ENCODE measurements around the gene THSD4.

The THSD4 gene

GRCh38 chr15:71821547-71822129, 706.4 kb downstream of the THSD4 start:
- H3K27ac Mint-ChIP-seq: no peak overlapping the region

GRCh38 chr15:71822890-71823630, 707.8 kb downstream of the THSD4 start:
- Mint-ChIP-seq H3K9me3 (peaks cover 63% of the 10 kb centered on the region), H3K36me3 (ENCODE audit: low read depth) (peaks cover 65% of the 10 kb centered on the region)

More at GRCh38 chr15:71821547-71822129, 706.4 kb downstream of the THSD4 start:
- Mint-ChIP-seq H3K36me3 (ENCODE audit: low read depth) (peaks cover 51% of the 10 kb centered on the region), H3K27me3 (no peaks in the 10 kb centered on the region), H3K4me1 (no peaks in the 10 kb centered on the region), H3K9me3 (peaks cover 63% of the 10 kb centered on the region), H3K4me3 (no peak overlapping the region)
- DNase-seq (no peak), ATAC-seq (no peak)

GRCh38 chr15:71823801-71824200, 708.5 kb downstream of the THSD4 start:
- DNase-seq (no peak), ATAC-seq (no peak)
- Mint-ChIP-seq H3K27ac (no peak overlapping the region), H3K4me1 (no peaks in the 10 kb centered on the region), H3K9me3 (peaks cover 59% of the 10 kb centered on the region), H3K36me3 (ENCODE audit: low read depth) (peaks cover 72% of the 10 kb centered on the region), H3K4me3 (no peak overlapping the region), H3K27me3 (no peaks in the 10 kb centered on the region)

More at GRCh38 chr15:71822890-71823630, 707.8 kb downstream of the THSD4 start:
- Mint-ChIP-seq H3K27ac (no peak overlapping the region), H3K27me3 (no peaks in the 10 kb centered on the region), H3K4me3 (no peak overlapping the region), H3K4me1 (no peaks in the 10 kb centered on the region)
- ATAC-seq (no peak), DNase-seq (no peak)

- peaks cover 85% of the 10 kb centered on the region for H3K36me3 Mint-ChIP-seq (ENCODE audit: low read depth)
- peaks cover 47% of the 10 kb centered on the region for H3K9me3 Mint-ChIP-seq
- DNase-seq (no peak), ATAC-seq (no peak)
- no peak overlapping the region for H3K4me3 Mint-ChIP-seq
- no peak overlapping the region for H3K27ac Mint-ChIP-seq
- H3K27me3 Mint-ChIP-seq: no peaks in the 10 kb centered on the region
- H3K4me1 Mint-ChIP-seq: no peaks in the 10 kb centered on the region
Observed at GRCh38 chr15:71825021-71825730, 709.9 kb downstream of the THSD4 start.

GRCh38 chr15:71826196-71826595, 710.9 kb downstream of the THSD4 start:
- H3K4me1 Mint-ChIP-seq: no peaks in the 10 kb centered on the region
- ATAC-seq: no peak

GRCh38 chr15:71830981-71831380, 715.7 kb downstream of the THSD4 start:
- Mint-ChIP-seq H3K4me1 (no peaks in the 10 kb centered on the region), H3K4me3 (no peak overlapping the region), H3K27me3 (no peaks in the 10 kb centered on the region), H3K36me3 (ENCODE audit: low read depth) (peaks cover 49% of the 10 kb centered on the region), H3K27ac (no peak overlapping the region), H3K9me3 (peaks cover 4% of the 10 kb centered on the region)
- DNase-seq: no peak
- no peak for ATAC-seq

More at GRCh38 chr15:71826196-71826595, 710.9 kb downstream of the THSD4 start:
- Mint-ChIP-seq H3K36me3 (ENCODE audit: low read depth) (peaks cover 87% of the 10 kb centered on the region), H3K9me3 (peaks cover 40% of the 10 kb centered on the region), H3K27ac (no peak overlapping the region), H3K27me3 (no peaks in the 10 kb centered on the region), H3K4me3 (no peak overlapping the region)
- no peak for DNase-seq

Data from activated naive CD8-positive, alpha-beta T cell treated with anti-CD3 and anti-CD28 coated beads, Interleukin-2, amount 50 U/mL, for 24 hours (primary cell).